DOHH2 (cell line): ENCODE measurements around the gene IRF2.

ENCODE experiments used
- CTCF ChIP-seq: fragments of 200-600 bp; sonication (generic); IDR thresholded peaks from one replicate; pipeline ENCODE4 v1.5.1; 2014; ENCODE audit warnings: antibody characterized with exemption, mild to moderate bottlenecking, low read depth, low read length; ENCODE audit not compliant: poor library complexity, severe bottlenecking
- EZH2phosphoT487 ChIP-seq: fragments of 200-600 bp; sonication (generic); IDR thresholded peaks from 2 replicates; pipeline ENCODE4 v1.6.1; 2017; ENCODE audit warnings: borderline replicate concordance, mild to moderate bottlenecking, antibody characterized with exemption, low read length, moderate library complexity, mixed read lengths

GRCh38 chr4:184466634-184467033 is 7.7 kb downstream of the IRF2 start:
- TF ChIP-seq EZH2phosphoT487 (no peak), CTCF (no peak)
